H1 (cell line): ENCODE measurements around the gene ZMIZ1. TPM values are rescaled to one million over a fixed set of nuclear protein-coding genes. Genes with fewer than 3 reads are reported as not detected.

Experiments used
- CBX5 ChIP-seq: fragments of 300-800, 300-1000 bp; sonication (generic); IDR thresholded peaks from 2 replicates; pipeline ENCODE4 v1.7.1; 2016; ENCODE audit warnings: antibody characterized with exemption, low read length, low read depth
- CHD2 ChIP-seq: IDR thresholded peaks from 2 replicates; pipeline ENCODE4 v1.6.1; 2012; ENCODE audit warnings: low read length, improper control_type of control experiment
- EZH2 ChIP-seq: fragments of 200-600 bp; sonication (generic); IDR thresholded peaks from 2 replicates; pipeline ENCODE4 v1.7.1; 2012; ENCODE audit warnings: low read depth, mild to moderate bottlenecking, moderate library complexity, low read length, inconsistent platforms; ENCODE audit not compliant: severe bottlenecking
- RNF2 ChIP-seq: fragments of 200-900, 300-1000 bp; sonication (generic); IDR thresholded peaks from 2 replicates; pipeline ENCODE4 v1.7.1; 2016; ENCODE audit warnings: borderline replicate concordance, low read depth, mild to moderate bottlenecking, antibody characterized with exemption, low read length; ENCODE audit not compliant: poor library complexity, severe bottlenecking; ENCODE audit errors: missing control alignments
- polyA plus RNA-seq, 7 experiments: library from polyadenylated mRNA; depleted of rRNA in 3 of 7; stranded (reverse) in 5 of 7; unstranded in 2 of 7; fragments of >200 nt in 5 of 7; fragments of 200-250 nt in 2 of 7; gene quantifications; 1 replicate in 5 of 7; 2 replicates in 1 of 7; 4 replicates in 1 of 7; pipeline versions ENCODE4 v1.2.1 to v1.2.3, GENCODE V29; 2011 to 2013; ENCODE audit warnings: missing spikeins in 2 of 7, mixed read lengths in 2 of 7
- total RNA-seq: library from RNA; stranded (reverse); fragmentation: NEBNext Ultra II Directional; extraction: Animal tissue kit (Norgen Biotek cat#: 25700); gene quantifications from 2 replicates; pipeline ENCODE4 v1.2.1, GENCODE V29; 2021
- TF ChIP-seq, protein P1 (sequence below): fragments of 300-600 bp; sonication (generic); IDR thresholded peaks from 2 replicates; pipeline ENCODE4 v1.7.1; 2012; ENCODE audit warnings: low read length, moderate library complexity, mild to moderate bottlenecking, inconsistent platforms; ENCODE audit not compliant: insufficient replicate concordance
- TF ChIP-seq, protein P2 (sequence below): IDR thresholded peaks from 2 replicates; pipeline ENCODE4 v1.6.1; 2011; ENCODE audit warnings: low read depth, mild to moderate bottlenecking, low read length; ENCODE audit not compliant: insufficient read depth

The ZMIZ1 gene
- total and polyA plus RNA-seq, 2 of the 8 experiments (the other 6 are each of a cell fraction or from before 2014, with no cell fraction given): 8.1 to 28.0 TPM

DNA sequence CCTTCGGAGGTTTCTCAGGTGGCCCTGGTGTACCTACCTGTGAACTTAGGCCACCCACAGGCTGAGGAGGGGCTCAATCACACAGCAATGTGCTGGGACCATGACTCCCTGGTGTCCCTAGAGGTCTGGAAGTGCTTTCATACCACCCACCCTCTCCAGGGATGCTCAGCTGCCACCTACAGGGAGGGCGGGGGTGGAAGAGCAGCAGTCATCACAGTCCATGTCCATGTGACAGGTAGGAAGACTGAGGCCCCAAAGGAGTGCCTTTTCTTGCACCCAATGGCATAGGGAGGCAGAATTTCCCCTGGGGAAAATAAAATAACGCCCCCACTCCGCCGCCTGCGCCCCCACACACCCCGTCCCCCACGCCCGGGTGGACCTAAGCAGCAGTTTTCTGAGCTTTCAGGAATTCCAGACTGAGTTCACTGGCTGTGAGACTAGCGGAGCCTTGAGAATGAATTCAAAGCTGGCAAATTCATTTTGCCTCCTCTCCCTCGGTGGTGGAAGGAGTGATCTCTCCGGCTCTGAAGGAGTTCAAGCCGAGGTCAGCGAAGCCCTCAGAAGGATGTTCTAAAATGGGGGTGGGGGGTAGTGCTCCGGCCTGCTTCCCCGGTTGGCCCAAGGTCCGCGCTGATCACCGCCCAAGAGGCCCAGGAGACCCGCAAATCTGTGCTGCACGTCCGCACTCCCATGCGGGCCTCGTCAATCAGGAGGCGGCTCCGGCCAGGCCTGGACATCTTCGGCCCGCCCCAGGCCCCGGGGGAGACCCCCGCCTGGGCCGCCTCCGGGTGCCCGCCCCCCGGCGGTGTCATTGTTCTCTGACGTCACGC is 2.1 kb upstream of the ZMIZ1 start (continued):
- TF ChIP-seq, protein P1, sequence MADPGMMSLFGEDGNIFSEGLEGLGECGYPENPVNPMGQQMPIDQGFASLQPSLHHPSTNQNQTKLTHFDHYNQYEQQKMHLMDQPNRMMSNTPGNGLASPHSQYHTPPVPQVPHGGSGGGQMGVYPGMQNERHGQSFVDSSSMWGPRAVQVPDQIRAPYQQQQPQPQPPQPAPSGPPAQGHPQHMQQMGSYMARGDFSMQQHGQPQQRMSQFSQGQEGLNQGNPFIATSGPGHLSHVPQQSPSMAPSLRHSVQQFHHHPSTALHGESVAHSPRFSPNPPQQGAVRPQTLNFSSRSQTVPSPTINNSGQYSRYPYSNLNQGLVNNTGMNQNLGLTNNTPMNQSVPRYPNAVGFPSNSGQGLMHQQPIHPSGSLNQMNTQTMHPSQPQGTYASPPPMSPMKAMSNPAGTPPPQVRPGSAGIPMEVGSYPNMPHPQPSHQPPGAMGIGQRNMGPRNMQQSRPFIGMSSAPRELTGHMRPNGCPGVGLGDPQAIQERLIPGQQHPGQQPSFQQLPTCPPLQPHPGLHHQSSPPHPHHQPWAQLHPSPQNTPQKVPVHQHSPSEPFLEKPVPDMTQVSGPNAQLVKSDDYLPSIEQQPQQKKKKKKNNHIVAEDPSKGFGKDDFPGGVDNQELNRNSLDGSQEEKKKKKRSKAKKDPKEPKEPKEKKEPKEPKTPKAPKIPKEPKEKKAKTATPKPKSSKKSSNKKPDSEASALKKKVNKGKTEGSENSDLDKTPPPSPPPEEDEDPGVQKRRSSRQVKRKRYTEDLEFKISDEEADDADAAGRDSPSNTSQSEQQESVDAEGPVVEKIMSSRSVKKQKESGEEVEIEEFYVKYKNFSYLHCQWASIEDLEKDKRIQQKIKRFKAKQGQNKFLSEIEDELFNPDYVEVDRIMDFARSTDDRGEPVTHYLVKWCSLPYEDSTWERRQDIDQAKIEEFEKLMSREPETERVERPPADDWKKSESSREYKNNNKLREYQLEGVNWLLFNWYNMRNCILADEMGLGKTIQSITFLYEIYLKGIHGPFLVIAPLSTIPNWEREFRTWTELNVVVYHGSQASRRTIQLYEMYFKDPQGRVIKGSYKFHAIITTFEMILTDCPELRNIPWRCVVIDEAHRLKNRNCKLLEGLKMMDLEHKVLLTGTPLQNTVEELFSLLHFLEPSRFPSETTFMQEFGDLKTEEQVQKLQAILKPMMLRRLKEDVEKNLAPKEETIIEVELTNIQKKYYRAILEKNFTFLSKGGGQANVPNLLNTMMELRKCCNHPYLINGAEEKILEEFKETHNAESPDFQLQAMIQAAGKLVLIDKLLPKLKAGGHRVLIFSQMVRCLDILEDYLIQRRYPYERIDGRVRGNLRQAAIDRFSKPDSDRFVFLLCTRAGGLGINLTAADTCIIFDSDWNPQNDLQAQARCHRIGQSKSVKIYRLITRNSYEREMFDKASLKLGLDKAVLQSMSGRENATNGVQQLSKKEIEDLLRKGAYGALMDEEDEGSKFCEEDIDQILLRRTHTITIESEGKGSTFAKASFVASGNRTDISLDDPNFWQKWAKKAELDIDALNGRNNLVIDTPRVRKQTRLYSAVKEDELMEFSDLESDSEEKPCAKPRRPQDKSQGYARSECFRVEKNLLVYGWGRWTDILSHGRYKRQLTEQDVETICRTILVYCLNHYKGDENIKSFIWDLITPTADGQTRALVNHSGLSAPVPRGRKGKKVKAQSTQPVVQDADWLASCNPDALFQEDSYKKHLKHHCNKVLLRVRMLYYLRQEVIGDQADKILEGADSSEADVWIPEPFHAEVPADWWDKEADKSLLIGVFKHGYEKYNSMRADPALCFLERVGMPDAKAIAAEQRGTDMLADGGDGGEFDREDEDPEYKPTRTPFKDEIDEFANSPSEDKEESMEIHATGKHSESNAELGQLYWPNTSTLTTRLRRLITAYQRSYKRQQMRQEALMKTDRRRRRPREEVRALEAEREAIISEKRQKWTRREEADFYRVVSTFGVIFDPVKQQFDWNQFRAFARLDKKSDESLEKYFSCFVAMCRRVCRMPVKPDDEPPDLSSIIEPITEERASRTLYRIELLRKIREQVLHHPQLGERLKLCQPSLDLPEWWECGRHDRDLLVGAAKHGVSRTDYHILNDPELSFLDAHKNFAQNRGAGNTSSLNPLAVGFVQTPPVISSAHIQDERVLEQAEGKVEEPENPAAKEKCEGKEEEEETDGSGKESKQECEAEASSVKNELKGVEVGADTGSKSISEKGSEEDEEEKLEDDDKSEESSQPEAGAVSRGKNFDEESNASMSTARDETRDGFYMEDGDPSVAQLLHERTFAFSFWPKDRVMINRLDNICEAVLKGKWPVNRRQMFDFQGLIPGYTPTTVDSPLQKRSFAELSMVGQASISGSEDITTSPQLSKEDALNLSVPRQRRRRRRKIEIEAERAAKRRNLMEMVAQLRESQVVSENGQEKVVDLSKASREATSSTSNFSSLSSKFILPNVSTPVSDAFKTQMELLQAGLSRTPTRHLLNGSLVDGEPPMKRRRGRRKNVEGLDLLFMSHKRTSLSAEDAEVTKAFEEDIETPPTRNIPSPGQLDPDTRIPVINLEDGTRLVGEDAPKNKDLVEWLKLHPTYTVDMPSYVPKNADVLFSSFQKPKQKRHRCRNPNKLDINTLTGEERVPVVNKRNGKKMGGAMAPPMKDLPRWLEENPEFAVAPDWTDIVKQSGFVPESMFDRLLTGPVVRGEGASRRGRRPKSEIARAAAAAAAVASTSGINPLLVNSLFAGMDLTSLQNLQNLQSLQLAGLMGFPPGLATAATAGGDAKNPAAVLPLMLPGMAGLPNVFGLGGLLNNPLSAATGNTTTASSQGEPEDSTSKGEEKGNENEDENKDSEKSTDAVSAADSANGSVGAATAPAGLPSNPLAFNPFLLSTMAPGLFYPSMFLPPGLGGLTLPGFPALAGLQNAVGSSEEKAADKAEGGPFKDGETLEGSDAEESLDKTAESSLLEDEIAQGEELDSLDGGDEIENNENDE: no peak
- TF ChIP-seq EZH2 (peak; percentile 14), RNF2 (peak; percentile 3), CHD2 (no peak), CBX5 (no peak)
- TF ChIP-seq, protein P2, sequence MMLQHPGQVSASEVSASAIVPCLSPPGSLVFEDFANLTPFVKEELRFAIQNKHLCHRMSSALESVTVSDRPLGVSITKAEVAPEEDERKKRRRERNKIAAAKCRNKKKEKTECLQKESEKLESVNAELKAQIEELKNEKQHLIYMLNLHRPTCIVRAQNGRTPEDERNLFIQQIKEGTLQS: no peak
